ENCODE measurements around the gene MEGF6.
A peak's percentile ranks its signal among the peaks of the same experiment; 100 is the strongest.

The MEGF6 gene

GRCh38 chr1:3504151-3504821 is 107.0 kb downstream of the MEGF6 start:
- no peak for TF ChIP-seq CTCF (IDR thresholded peaks at IDR 0.05; ENCODE audit: insufficient read depth, low read depth, low read length, missing control alignments)
- no peak for DNase-seq (ENCODE audit: low read depth)
- H3K4me3 ChIP-seq (ENCODE audit: low read depth, low read length) = no peak overlapping the region

GRCh38 chr1:3503525-3503886 is 107.8 kb downstream of the MEGF6 start:
- TF ChIP-seq CTCF (IDR thresholded peaks at IDR 0.05; ENCODE audit: insufficient read depth, low read depth, low read length, missing control alignments) = no peak
- H3K4me3 ChIP-seq (ENCODE audit: low read depth, low read length) = no peak overlapping the region

GRCh38 chr1:3502641-3503524 is 108.4 kb downstream of the MEGF6 start:
- no peak for DNase-seq (ENCODE audit: low read depth)
- no peak overlapping the region for H3K4me3 ChIP-seq (ENCODE audit: low read depth, low read length)
- no peak for TF ChIP-seq CTCF (IDR thresholded peaks at IDR 0.05; ENCODE audit: insufficient read depth, low read depth, low read length, missing control alignments)

More at GRCh38 chr1:3503525-3503886, 107.8 kb downstream of the MEGF6 start:
- DNase-seq (ENCODE audit: low read depth) = no peak

GRCh38 chr1:3501856-3502640 is 109.3 kb downstream of the MEGF6 start:
- no peak for TF ChIP-seq CTCF (IDR thresholded peaks at IDR 0.05; ENCODE audit: insufficient read depth, low read depth, low read length, missing control alignments)
- no peak overlapping the region for H3K4me3 ChIP-seq (ENCODE audit: low read depth, low read length)
- peak; percentile 42 for DNase-seq (ENCODE audit: low read depth)

- no peak for DNase-seq (ENCODE audit: low read depth)
- no peak for TF ChIP-seq CTCF (IDR thresholded peaks at IDR 0.05; ENCODE audit: insufficient read depth, low read depth, low read length, missing control alignments)
- no peak overlapping the region for H3K4me3 ChIP-seq (ENCODE audit: low read depth, low read length)
Measured at GRCh38 chr1:3501437-3501836, 109.9 kb downstream of the MEGF6 start.

- no peak for TF ChIP-seq CTCF (IDR thresholded peaks at IDR 0.05; ENCODE audit: insufficient read depth, low read depth, low read length, missing control alignments)
- DNase-seq (ENCODE audit: low read depth) = no peak
- no peak overlapping the region for H3K4me3 ChIP-seq (ENCODE audit: low read depth, low read length)
Measured at GRCh38 chr1:3500265-3500835, 111.0 kb downstream of the MEGF6 start.
